SKM-1 (cell line): Measurements from ENCODE around the gene REEP6.
"Not testable (repeated sequence)": the region's sequence is repeated elsewhere in the genome, so short reads cannot be mapped to it uniquely, and the experiment has no call there.

Experiments used
- DNase-seq: peaks from one replicate; lab custom pipeline; 2025; ENCODE audit not compliant: unreplicated experiment; lab: John Stamatoyannopoulos, UW

The REEP6 gene

DNA sequence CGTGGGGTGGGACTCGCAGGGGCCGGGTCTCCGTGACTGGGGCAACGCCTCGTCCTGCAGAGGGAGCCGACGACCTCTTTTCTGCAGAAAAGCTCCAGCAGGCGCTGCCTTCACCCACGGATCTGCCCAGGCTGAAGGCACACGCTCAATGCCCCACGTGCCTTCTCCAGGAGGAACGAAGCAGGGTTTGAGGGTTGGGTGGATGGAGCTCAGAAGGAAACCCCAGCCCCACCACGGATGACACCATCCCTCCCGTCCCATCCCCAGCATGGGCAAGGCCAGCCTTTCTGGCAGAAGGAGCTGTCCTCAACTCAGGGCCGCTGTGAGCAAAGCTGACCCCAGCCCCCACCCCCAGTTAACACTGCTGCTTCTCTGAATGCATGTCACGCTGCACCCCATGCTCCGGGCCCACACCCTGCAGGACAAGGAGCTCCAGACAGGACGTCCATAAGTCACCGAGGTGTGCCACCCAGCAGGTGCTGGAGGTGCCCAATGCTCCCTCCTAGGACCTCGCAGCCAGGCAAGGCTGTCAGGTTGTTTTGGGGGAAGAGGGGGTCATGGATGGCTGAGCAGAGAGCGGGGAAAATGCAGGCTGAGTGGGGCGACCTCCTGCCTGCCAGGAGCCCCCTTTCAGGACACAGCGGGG lies 19.3 kb upstream of the REEP6 start:
- no peak for DNase-seq

DNA sequence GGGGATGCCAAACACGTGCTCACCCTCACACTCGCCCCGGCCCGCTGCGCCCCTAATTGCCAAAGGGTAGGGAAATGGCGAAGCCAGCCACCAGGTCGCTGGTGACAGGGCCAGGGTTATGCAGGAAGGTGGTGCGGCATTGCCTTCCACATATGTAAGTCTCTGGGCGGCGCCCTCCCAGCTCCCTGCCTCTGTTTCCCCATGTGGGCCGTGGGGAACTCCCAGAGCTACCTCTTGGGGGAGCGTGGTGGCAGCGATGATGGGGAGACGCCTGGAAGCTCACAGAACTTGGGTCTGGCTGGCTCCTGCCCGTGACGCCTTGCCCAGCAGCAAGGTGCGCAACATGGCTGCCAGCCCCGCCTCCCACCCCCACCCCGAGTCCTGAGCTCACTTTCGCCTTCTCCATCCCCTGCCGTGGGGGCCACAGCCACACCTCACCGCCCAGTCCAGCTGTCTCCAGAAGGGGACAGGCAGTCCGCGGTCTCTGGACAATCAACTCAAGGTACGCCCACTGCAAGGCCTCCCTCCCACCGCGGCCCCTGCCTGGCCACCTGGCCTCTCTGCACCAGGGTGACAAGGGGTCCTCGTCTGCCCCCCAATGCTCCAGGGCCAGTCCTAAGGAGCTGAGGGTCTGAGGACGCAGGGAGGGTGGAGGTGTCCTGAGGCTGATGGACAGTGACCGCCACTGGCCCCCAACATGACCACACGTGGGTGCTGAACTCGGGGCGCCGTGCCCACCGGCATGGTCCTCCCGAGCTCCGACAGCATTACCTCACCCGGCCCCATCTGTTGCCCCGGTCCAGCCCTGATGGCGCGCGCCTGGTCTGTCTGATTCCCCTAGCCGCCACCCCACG lies 18.5 kb upstream of the REEP6 start:
- DNase-seq = no peak

DNA sequence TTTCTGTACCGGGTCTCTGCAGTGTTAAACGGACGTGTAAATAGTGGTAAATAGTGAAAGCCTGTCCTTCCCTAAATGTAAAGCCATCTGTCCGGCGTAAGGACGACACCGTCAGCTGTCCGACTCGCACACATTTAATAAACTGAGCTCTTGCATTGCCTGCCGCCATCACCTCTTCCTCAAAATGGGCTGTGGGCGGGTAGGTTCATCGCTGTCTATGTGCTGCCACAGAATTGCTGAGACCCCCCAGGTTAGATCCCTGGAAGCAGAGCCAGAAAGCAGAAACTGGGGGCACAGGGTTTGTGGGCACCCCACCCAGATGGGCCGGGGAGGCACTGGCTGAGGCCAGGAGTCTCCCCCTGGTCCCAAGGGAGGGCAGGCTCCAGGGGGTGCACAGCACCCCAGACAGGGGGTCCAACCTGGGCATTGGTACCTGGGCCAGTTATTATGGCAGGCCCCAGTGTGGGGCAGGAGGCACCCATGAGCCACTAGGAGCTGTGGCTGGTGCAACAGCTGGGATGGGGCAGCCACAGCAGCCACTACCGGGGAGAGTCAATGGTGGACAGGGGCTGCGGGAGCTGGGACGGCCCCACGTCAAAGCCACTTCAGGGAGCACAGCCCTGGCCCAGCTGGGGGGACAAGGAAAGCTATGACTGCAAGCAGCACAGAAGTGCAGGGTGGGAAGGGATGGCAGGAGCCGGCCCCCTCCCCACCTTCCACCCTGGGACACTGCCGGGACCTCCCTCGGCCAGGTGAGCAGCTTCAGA lies 17.7 kb upstream of the REEP6 start:
- DNase-seq = no peak

GRCh38 chr19:1474011-1474764 lies 16.8 kb upstream of the REEP6 start:
- no peak for DNase-seq

- DNase-seq = no peak
These were observed 16.1 kb upstream of the REEP6 start for GRCh38 chr19:1474765-1475351.

GRCh38 chr19:1475751-1476437 lies 15.1 kb upstream of the REEP6 start:
- DNase-seq = no peak

DNA sequence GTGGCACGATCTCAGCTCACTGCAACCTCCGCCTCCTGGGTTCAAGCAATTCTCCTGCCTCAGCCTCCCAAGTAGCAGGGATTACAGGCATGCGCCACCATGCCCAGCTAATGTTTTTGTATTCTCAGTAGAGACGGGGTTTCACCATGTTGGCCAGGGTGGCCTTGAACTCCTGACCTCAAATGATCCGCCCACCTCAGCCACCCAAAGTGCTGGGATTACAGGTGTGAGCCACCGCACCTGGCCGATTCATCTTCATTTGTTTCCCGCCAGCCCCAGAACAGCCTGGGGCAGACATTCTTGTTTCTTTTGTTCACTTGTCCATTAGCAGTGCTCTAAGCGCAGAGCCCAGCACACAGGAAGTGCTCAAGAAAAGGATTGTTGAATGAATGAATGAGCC lies 13.9 kb upstream of the REEP6 start:
- DNase-seq = not testable (repeated sequence)

- DNase-seq = peak; percentile 87
These were observed 11.9 kb upstream of the REEP6 start, which contains the start of gene C19orf25 for GRCh38 chr19:1478934-1479707. TSS of gene C19orf25 (minus strand) at chr19:1479215. CDS start at chr19:1478903, 312 bp downstream.

DNA sequence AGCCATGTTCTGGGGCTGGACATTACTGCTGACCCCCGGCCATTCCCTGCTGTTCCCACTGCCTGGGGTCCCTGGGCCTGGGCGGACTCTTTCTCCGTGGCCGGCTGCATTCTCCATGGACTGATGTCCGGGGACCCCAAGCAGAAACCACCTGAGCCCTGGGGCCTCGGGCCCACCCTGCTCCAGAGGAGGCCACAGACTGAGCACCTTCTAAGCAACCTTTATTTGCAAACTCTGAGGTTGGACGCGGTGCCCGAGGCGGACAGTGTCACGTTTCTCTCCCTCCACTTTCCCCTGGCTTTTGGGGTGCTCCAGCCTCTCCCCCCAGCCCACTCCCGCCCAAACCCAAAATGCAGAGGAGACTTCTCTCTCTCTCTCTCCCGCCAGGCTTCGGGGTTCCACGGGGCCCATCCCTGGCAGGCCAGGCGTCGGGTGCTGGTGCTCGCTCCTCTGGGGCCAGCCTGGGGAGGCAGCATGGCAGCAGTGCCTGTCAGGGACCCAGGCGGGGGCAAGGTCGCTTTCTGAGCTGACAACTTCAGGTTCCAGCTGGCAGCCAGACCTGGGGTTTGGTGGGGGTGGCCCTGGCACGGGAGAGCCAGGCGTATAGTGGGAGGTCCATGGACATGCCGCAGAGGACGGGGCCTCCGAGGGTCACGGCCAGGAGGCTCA lies 9.6 kb upstream of the REEP6 start:
- DNase-seq = no peak

DNA sequence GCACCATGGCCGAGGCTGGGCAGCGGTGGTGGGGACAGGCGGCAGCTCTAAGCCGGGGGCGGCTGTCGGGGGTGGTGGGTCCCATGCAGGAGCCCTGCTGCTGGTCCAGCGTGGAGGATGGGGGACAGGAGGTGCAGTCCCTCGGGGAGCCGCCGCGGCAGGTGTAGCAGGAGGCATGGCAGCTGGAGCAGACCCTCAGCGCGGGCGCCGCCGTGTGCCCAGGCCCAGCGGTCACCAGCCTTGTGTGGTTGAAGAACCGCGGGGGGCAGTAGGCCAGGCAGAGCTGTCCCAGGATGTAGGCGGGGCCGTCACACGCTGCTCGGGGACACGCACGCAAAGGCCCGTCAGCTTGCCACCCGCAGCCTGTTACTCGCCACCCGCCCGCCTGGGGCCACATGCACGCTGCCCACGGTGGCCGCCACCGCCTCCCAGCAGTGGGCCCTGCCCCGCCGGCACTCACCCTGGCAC lies 9.1 kb upstream of the REEP6 start:
- no peak for DNase-seq

DNA sequence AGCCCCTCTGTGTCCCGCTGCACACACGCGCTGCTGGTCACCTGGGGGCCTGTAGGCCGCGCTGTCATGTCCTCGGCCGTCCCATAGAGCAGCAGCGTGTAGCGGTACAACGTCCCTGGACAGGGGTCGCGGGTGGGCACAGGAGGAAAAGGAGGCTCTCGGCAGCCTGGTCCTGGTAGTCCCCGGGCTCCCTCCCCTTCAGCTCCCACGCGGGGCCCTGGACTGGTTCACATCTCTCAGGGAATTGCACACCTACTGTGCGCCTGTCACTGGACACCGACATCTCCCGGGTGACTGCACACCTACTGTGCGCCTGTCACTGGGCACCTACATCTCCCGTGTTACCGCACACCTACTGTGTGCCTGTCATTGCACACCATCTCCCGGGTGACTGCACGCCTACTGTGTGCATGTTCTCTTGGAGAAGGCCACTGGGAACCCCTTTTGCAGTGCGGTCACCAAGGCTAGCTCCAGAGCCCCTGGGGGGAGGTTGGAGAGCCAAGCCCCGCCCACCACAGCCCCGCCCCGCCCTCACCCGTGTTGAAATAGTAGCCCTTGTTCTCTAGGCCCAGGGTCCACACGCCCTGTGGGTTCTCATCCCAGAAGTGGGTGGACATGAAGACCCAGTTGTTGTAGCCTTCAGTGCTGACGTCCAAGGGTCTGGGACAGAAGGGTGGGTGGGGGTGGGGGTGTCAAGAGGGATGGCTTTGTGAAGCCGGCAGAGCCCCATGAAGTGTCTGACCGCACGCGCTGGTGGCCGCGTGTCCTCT lies 8.4 kb upstream of the REEP6 start:
- DNase-seq = no peak

GRCh38 chr19:1483131-1483978 lies 7.6 kb upstream of the REEP6 start:
- no peak for DNase-seq

DNA sequence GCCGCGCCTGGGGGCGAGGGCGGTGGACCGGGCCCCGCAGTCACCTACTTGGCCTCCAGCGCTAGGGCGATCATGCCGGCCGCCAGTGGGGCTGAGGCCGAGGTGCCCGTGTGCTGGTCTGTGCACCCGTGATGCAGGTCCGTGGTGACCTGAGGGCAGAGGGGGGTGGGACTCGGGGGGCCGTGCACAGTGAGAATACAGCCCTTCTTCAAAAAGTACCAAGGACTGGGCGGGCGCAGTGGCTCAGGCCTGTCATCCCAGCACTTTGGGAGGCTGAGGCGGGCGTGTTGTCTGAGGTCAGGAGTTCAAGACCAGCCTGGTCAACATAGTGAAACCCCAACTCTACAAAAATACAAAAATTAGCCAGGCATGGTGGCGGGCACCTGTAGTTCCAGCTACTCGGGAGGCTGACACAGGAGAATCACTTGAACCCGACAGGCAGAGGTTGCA lies 7.0 kb upstream of the REEP6 start:
- DNase-seq = no peak

- DNase-seq = no peak
These were observed 4.0 kb upstream of the REEP6 start for GRCh38 chr19:1486720-1487575.

DNA sequence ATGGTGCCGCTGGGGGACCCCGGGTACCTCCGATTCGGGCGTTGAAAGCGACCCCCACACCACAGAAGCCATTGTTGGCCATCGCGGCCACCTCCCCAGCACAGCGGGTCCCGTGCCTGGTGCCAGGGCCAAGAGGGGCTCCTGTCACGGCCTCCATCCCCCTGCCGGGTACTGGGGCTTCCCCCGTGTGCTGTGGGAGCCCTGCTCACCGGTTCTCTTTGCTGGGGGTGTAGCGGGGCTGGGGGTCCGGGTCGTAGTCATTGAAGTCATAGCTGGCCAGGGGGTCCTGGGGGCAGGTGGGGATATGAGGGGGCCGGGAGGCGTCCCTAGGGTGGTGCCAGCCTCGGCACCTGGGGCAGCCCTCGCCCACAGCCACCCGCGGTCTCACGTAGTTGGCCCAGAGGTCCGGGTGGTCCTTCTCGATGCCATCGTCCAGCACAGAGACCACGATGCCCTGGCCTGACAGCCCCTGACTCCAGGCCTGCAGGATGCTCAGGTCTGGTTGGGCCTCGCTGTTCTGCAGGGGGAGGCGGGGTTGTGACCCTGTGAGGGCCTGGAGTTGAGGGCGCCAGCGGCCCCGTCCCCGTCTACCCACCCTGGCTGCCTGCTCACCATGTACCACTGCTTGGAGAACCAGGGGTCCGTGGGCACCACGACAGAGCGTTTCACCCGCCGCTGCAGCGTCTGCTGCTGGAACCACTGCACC lies 3.3 kb upstream of the REEP6 start:
- DNase-seq = no peak
